A549 (cell line): ENCODE results near the gene CNOT6. TPM values are rescaled to one million over a fixed set of nuclear protein-coding genes. Genes with fewer than 3 reads are reported as not detected.

ENCODE experiments used
- ATAC-seq, 2 experiments: fragments of 200-7000 bp in 1 of 2; fragments of >200 bp in 1 of 2; cut with Nextera tagmentation in 1 of 2; cut with Tn5 transposase in 1 of 2; 3 replicates each; pipeline versions ENCODE4 v1.8.0 to v1.9.1; 2018 to 2020; ENCODE audit warnings: mild to moderate bottlenecking in 1 of 2, moderate library complexity in 1 of 2
- CTCF ChIA-PET: fragments of 300-600 bp; sonication (Branson Sonifier 250); formaldehyde crosslinking; extraction: SDS; loops from one replicate; lab custom pipeline; 2021; ENCODE audit warnings: antibody characterized with exemption, inconsistent platforms; lab: Yijun Ruan, JAX
- POLR2A ChIA-PET: fragments of 350-600 bp; formaldehyde crosslinking; extraction: SDS; loops from one replicate; lab custom pipeline; 2021; ENCODE audit warnings: antibody characterized with exemption, inconsistent platforms; lab: Yijun Ruan, JAX
- DNase-seq, 2 experiments: peaks; one replicate each; pipeline versions ENCODE4 v3.0.0 to v3.0.0-alpha.2; 2011 to 2016; ENCODE audit warnings: low read depth in 1 of 2, low spot score in 1 of 2
- FAIRE-seq: peaks from 2 replicates; lab custom pipeline; 2011; peaks lifted over from hg19 to GRCh38; lab: Jason Lieb, UNC
- H3K27ac ChIP-seq, 2 experiments: fragments of >200 bp; sonication (Bioruptor Twin); formaldehyde crosslinking; 3 replicates each; pipeline ENCODE4 v1.5.1; 2016 to 2017
- H3K4me1 ChIP-seq: fragments of >200 bp; sonication (Bioruptor Twin); formaldehyde crosslinking; 3 replicates; pipeline ENCODE4 v1.6.1; 2016
- H3K4me2 ChIP-seq: fragments of >200 bp; sonication (Bioruptor Twin); formaldehyde crosslinking; 3 replicates; pipeline ENCODE4 v1.6.1; 2016
- H3K4me3 ChIP-seq: fragments of >200 bp; sonication (Bioruptor Twin); formaldehyde crosslinking; 3 replicates; pipeline ENCODE4 v1.5.1; 2016
- H3K9me3 ChIP-seq: fragments of >200 bp; sonication (Bioruptor Twin); formaldehyde crosslinking; 3 replicates; pipeline ENCODE4 v1.6.1; 2016
- ATOH8 ChIP-seq: fragments of 250-450 bp; sonication (Bioruptor Pico); IDR thresholded peaks from 2 replicates; pipeline ENCODE4 v1.5.0; 2020; ENCODE audit warnings: low read depth, mild to moderate bottlenecking, moderate library complexity
- CBX2 ChIP-seq: fragments of 200-600 bp; sonication (generic); IDR thresholded peaks from 2 replicates; pipeline ENCODE4 v1.6.1; 2016; ENCODE audit warnings: low read depth, mild to moderate bottlenecking, borderline replicate concordance
- CBX8 ChIP-seq: fragments of 200-600 bp; sonication (generic); IDR thresholded peaks from 2 replicates; pipeline ENCODE4 v1.6.1; 2016
- CEBPB ChIP-seq, 2 experiments: fragments of >200 bp in 1 of 2; sonication (Bioruptor Twin) in 1 of 2; formaldehyde crosslinking in 1 of 2; IDR thresholded peaks; 2 replicates each; pipeline ENCODE4 v1.6.1; 2012 to 2016
- CHD2 ChIP-seq: fragments of 150-350 bp; IDR thresholded peaks from 2 replicates; pipeline ENCODE4 v1.6.1; 2014; ENCODE audit warnings: low read length; ENCODE audit not compliant: partially characterized antibody
- CHD4 ChIP-seq: fragments of 200-600 bp; sonication (generic); IDR thresholded peaks from 2 replicates; pipeline ENCODE4 v1.6.1; 2016; ENCODE audit warnings: antibody characterized with exemption, mild to moderate bottlenecking, borderline replicate concordance
- CTCF ChIP-seq: fragments of >200 bp; sonication (Bioruptor Twin); formaldehyde crosslinking; IDR thresholded peaks from 3 replicates; pipeline ENCODE4 v1.5.1; 2016
- E2F6 ChIP-seq: IDR thresholded peaks from 2 replicates; pipeline ENCODE4 v1.6.1; 2012; ENCODE audit warnings: low read depth, borderline replicate concordance
- EHF ChIP-seq: fragments of 250-450 bp; sonication (Bioruptor Pico); IDR thresholded peaks from 2 replicates; pipeline ENCODE4 v1.5.0; 2020; ENCODE audit warnings: mild to moderate bottlenecking
- EHMT2 ChIP-seq: fragments of 200-600 bp; sonication (generic); IDR thresholded peaks from 2 replicates; pipeline ENCODE4 v1.6.1; 2016; ENCODE audit warnings: antibody characterized with exemption, low read depth, mild to moderate bottlenecking, moderate library complexity
- ESRRA ChIP-seq: fragments of 150-350 bp; IDR thresholded peaks from 2 replicates; pipeline ENCODE4 v1.6.1; 2014; ENCODE audit warnings: mild to moderate bottlenecking, low read length, borderline replicate concordance
- FOSB ChIP-seq: fragments of 250-450 bp; sonication (Bioruptor Pico); IDR thresholded peaks from 2 replicates; pipeline ENCODE4 v1.5.0; 2020; ENCODE audit warnings: mild to moderate bottlenecking, moderate library complexity
- HOXA7 ChIP-seq: fragments of 250-450 bp; sonication (Bioruptor Pico); IDR thresholded peaks from 2 replicates; pipeline ENCODE4 v1.5.0; 2020; ENCODE audit warnings: mild to moderate bottlenecking, moderate library complexity
- HOXB13 ChIP-seq: fragments of 250-450 bp; sonication (Bioruptor Pico); IDR thresholded peaks from 2 replicates; pipeline ENCODE4 v1.5.0; 2020; ENCODE audit warnings: low read depth, mild to moderate bottlenecking, moderate library complexity
- JUN ChIP-seq, 2 experiments: fragments of >200 bp; sonication (Bioruptor Twin); formaldehyde crosslinking; IDR thresholded peaks; 2 replicates in 1 of 2; 3 replicates in 1 of 2; pipeline ENCODE4 v1.6.1; 2016 to 2017
- MAX ChIP-seq: IDR thresholded peaks from 2 replicates; pipeline ENCODE4 v1.6.1; 2012
- MYC ChIP-seq: IDR thresholded peaks from 2 replicates; pipeline ENCODE4 v1.6.1; 2012; ENCODE audit warnings: mild to moderate bottlenecking, inconsistent platforms, low read length, improper control_type of control experiment, borderline replicate concordance
- NPAS2 ChIP-seq: fragments of 250-450 bp; sonication (Bioruptor Pico); IDR thresholded peaks from 2 replicates; pipeline ENCODE4 v1.8.0; 2022; ENCODE audit warnings: mild to moderate bottlenecking, moderate library complexity, borderline replicate concordance
- NR3C1 ChIP-seq: fragments of >200 bp; sonication (Bioruptor Twin); formaldehyde crosslinking; IDR thresholded peaks from 3 replicates; pipeline ENCODE4 v1.6.1; 2017
- PBX3 ChIP-seq: IDR thresholded peaks from 2 replicates; pipeline ENCODE4 v1.6.1; 2012
- RCOR1 ChIP-seq: fragments of 150-350 bp; IDR thresholded peaks from 2 replicates; pipeline ENCODE4 v1.6.1; 2014; ENCODE audit warnings: antibody characterized with exemption, low read length, low read depth
- RFX5 ChIP-seq: fragments of 450-650 bp; IDR thresholded peaks from 2 replicates; pipeline ENCODE4 v1.7.1; 2014; ENCODE audit warnings: antibody characterized with exemption, mild to moderate bottlenecking, moderate library complexity
- USF2 ChIP-seq: fragments of 450-650 bp; IDR thresholded peaks from 2 replicates; pipeline ENCODE4 v1.6.1; 2014; ENCODE audit warnings: antibody characterized with exemption
- ZFP36 ChIP-seq: fragments of 450-650 bp; IDR thresholded peaks from 2 replicates; pipeline ENCODE4 v1.6.1; 2014; ENCODE audit warnings: borderline replicate concordance; ENCODE audit not compliant: partially characterized antibody
- ZSCAN20 ChIP-seq: fragments of 250-450 bp; sonication (Bioruptor Pico); IDR thresholded peaks from 2 replicates; pipeline ENCODE4 v1.8.0; 2022; ENCODE audit warnings: mild to moderate bottlenecking, moderate library complexity
- WGBS: methylation state at CpG from one replicate; pipeline ENCODE4 v1.1.6; 2017; ENCODE audit errors: missing lambda C conversion rate; 5-methylcytosine and 5-hydroxymethylcytosine counted together
- polyA plus RNA-seq, 4 experiments: library from polyadenylated mRNA; depleted of rRNA in 3 of 4; stranded (reverse); fragments of >200 nt; fragmentation: RNase III in 1 of 4; extraction: RNeasy Plus Mini Kit Qiagen cat#74134 plus additional on column Dnase treatment in 1 of 4; gene quantifications; 2 replicates in 3 of 4; 3 replicates in 1 of 4; pipeline ENCODE4 v1.2.3, GENCODE V29; 2011 to 2017

CNOT6 gene
- polyA plus RNA-seq, 2 of the 4 experiments (the other 2 are of a cell fraction) = 18.2 to 28.5 TPM

- no peak for FAIRE-seq
- CTCF ChIA-PET = interaction anchor here (1.6 kb wide), 1 partner anchor 18 kb away, joined by 5 read pairs; no protein-coding TSS in a partner anchor
- TF ChIP-seq JUN (IDR thresholded peaks at IDR 0.05) = no peak
- no peak for TF ChIP-seq RFX5
- TF ChIP-seq NR3C1 = no peak
- no peak for TF ChIP-seq ESRRA
- no peak for TF ChIP-seq CEBPB (IDR thresholded peaks at IDR 0.05)
- TF ChIP-seq E2F6 = no peak
- no peak for TF ChIP-seq HOXB13 (CRISPR knock-in tag)
- no peak for TF ChIP-seq CHD4
- TF ChIP-seq FOSB (CRISPR knock-in tag) = no peak
- TF ChIP-seq NPAS2 (CRISPR knock-in tag) = no peak
- TF ChIP-seq CBX2 = no peak
- no peak for TF ChIP-seq PBX3
- no peak for TF ChIP-seq CHD2
- TF ChIP-seq, all 56 proteins: peak for 0
- WGBS = 92% methylated on average over 15 of the region's 15 CpGs
- Histone ChIP-seq H3K4me3 (no peak overlapping the region), H3K9me3 (no peaks in the 10 kb centered on the region), H3K4me2 (no peak overlapping the region), H3K4me1 (no peaks in the 10 kb centered on the region), H3K27ac (no peak overlapping the region)
- POLR2A ChIA-PET = no interaction called here
- ATAC-seq = no peak
- no peak for DNase-seq
Observed at GRCh38 chr5:180623844-180624243, 129.7 kb downstream of the CNOT6 start.

- no peaks in the 10 kb centered on the region for H3K9me3 ChIP-seq
- H3K4me1 ChIP-seq = no peaks in the 10 kb centered on the region
- no peak for FAIRE-seq
- no peak for TF ChIP-seq USF2
- TF ChIP-seq PBX3 = no peak
- no peak for TF ChIP-seq CBX8
- TF ChIP-seq ZFP36 = no peak
- TF ChIP-seq EHF (CRISPR knock-in tag) = no peak
- TF ChIP-seq MAX = no peak
- TF ChIP-seq MYC = no peak
- TF ChIP-seq ATOH8 (CRISPR knock-in tag) = no peak
- TF ChIP-seq ZSCAN20 (CRISPR knock-in tag) = no peak
- TF ChIP-seq EHMT2 = no peak
- TF ChIP-seq RCOR1 = no peak
- TF ChIP-seq RFX5 = no peak
- TF ChIP-seq CTCF = no peak
- no peak for TF ChIP-seq HOXA7 (CRISPR knock-in tag)
- no peak for TF ChIP-seq NR3C1
- TF ChIP-seq, all 56 proteins: peak for 0
- no peak overlapping the region for H3K4me3 ChIP-seq
- H3K27ac ChIP-seq = no peak overlapping the region
- no peak overlapping the region for H3K4me2 ChIP-seq
- ChIA-PET POLR2A (no interaction called here), CTCF (interaction anchor here (1.6 kb wide), 1 partner anchor 19 kb away, joined by 5 read pairs; no protein-coding TSS in a partner anchor)
- WGBS = 93% methylated on average over 2 of the region's 5 CpGs
- peak in 1 of 2 experiments; percentile 12; a peak in 1 of 6 replicates for ATAC-seq
- DNase-seq = no peak
Observed at GRCh38 chr5:180624587-180624986, 130.4 kb downstream of the CNOT6 start.
